NCI-H524 treated with DMSO at 0.1 percent for 48 hours (cell line): ENCODE measurements around the gene RAPGEF1.

Experiments
- DNase-seq: peaks from one replicate; lab custom pipeline; 2025; lab: John Stamatoyannopoulos, UW

Gene RAPGEF1

DNA sequence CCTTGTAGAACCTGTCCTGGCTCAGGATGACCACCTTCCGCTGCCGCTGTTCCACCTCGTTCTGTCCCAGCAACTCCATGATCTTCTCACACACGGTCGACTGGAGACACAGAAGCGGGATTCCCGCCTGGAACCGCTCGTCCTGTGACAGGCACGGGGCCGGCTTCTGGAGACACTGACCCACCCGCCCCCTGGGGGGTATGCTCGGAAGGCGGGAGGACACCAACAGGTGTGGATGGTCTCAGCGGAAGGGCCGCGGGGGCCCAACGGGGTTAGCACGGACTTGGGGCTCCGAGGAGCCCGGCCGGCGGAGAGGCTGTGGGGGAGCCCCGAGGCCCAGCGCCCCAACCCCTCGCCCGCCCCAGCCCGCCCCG, 209.3 kb downstream of the RAPGEF1 start:
- DNase-seq: no peak

DNA sequence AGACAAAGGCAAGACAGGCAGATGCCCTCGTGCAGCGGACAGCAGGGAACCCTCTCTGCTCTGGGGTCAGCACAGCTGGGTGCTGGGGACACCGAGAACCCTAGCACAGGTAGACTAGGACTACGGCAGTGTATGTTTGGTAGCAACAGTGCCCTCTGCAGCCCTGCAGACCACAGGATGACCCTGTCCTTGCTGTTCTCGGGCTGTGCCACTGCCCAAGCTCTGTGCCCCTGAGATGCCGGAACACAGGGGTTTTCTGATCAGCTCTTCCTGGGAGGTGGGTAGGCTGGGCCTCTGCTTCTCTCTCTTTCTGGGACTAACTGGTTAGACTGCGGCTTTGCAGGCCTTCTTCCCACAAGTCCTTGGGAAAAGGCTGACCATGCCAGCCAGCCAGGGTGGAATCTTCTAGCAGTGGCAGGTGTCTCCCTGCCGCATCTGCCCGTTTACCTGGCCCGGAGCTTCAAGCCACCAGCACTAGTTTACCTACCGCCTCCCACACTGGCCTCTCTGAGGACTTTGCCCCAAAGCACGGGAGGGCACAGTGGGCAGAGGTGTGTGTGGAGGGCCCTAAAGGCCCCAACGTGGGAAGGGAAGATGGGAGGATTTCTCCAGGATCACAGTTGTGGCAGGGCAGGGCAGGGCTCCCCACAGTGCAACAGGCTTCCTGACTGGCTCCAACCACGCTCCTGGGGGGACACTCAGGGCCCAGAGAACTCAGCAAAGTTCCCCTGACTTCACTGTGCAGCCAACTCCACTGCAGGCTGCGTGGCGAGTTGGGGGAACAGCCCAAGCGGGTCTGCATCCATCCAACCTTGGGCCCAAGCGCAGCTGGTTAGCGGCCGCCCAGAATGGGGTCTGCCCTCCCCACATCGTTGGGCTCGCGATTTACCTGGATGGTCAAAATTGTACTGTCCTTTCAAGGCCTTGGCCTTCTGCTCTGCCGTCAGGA, 210.0 kb downstream of the RAPGEF1 start:
- DNase-seq: no peak

GRCh38 chr9:131528886-131529505, 210.9 kb downstream of the RAPGEF1 start:
- no peak for DNase-seq

DNA sequence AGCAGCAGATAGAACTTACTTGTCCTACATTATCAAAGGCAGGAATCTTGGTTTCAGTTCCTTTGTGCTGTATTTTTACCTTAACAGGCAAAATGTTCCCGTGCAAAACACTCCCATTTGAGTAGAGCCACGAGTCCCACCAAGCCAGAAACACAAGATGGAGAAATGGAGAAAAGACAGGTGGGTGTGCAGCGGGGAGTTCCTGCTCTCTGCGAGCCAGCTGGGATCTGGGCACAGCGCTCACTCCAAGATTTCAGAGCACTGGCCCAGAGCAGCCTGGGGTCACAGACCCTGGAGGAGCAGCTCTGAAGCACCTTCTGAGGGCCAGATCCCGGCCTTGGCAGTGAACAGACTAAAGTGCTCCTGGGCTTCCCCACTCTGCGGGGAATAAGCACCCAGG, 211.7 kb downstream of the RAPGEF1 start:
- no peak for DNase-seq
